Activated CD4-positive, alpha-beta T cell treated with anti-CD3 and anti-CD28 coated beads, Interleukin-2, amount 50 U/mL, for 1 hour (primary cell): Measurements from ENCODE around the gene PCIF1.
"Not testable (repeated sequence)": the region's sequence is repeated elsewhere in the genome, so short reads cannot be mapped to it uniquely, and the experiment has no call there.

Experiments used
- DNase-seq: peaks from one replicate; pipeline ENCODE4 v3.0.0-alpha.2; 2020

Gene PCIF1

GRCh38 chr20:45948261-45948733 lies 13.8 kb downstream of the PCIF1 start:
- DNase-seq = no peak

- no peak for DNase-seq
Observed at GRCh38 chr20:45948742-45949541, 14.5 kb downstream of the PCIF1 start.

- DNase-seq = no peak
Observed at GRCh38 chr20:45949542-45950329, 15.3 kb downstream of the PCIF1 start.

GRCh38 chr20:45950330-45950646 lies 15.8 kb downstream of the PCIF1 start:
- DNase-seq = no peak

GRCh38 chr20:45951925-45952834 lies 17.7 kb downstream of the PCIF1 start:
- no peak for DNase-seq

- DNase-seq = no peak
Observed at GRCh38 chr20:45952861-45953260, 18.4 kb downstream of the PCIF1 start.

- DNase-seq = no peak
Observed at GRCh38 chr20:45953672-45954071, 19.2 kb downstream of the PCIF1 start.

- not testable (repeated sequence) for DNase-seq
Observed at GRCh38 chr20:45956326-45956725, 21.8 kb downstream of the PCIF1 start.

GRCh38 chr20:45957021-45957941 lies 22.8 kb downstream of the PCIF1 start:
- no peak for DNase-seq

GRCh38 chr20:45958593-45958992 lies 24.1 kb downstream of the PCIF1 start:
- DNase-seq = no peak

GRCh38 chr20:45959126-45959525 lies 24.6 kb downstream of the PCIF1 start:
- DNase-seq = no peak

GRCh38 chr20:45959956-45960630 lies 25.6 kb downstream of the PCIF1 start:
- DNase-seq = no peak

GRCh38 chr20:45962031-45962755 lies 27.7 kb downstream of the PCIF1 start:
- no peak for DNase-seq

- no peak for DNase-seq
Observed at GRCh38 chr20:45963059-45964005, 28.8 kb downstream of the PCIF1 start.

GRCh38 chr20:45964006-45964400 lies 29.5 kb downstream of the PCIF1 start:
- DNase-seq = no peak

GRCh38 chr20:45965169-45966002 lies 30.9 kb downstream of the PCIF1 start:
- DNase-seq = no peak

GRCh38 chr20:45967551-45968080 lies 33.1 kb downstream of the PCIF1 start:
- DNase-seq = no peak

GRCh38 chr20:45968081-45968671 lies 33.7 kb downstream of the PCIF1 start:
- no peak for DNase-seq
